Lower lobe of right lung (tissue), 2 donors: ENCODE data around the gene PRAF2. TPM values are rescaled to one million over a fixed set of nuclear protein-coding genes. Genes with fewer than 3 reads are reported as not detected.

Source experiments
- ATAC-seq, 2 donors: fragments of 200-7000 bp; cut with Tn5 transposase; one replicate each; pipeline ENCODE4 v1.9.1; 2020 to 2022; ENCODE audit warnings: mild to moderate bottlenecking in 2 of 2, moderate library complexity in 2 of 2
- DNase-seq: peaks from one replicate; pipeline ENCODE4 v3.0.0-alpha.2; 2020
- H3K27ac ChIP-seq: fragments of 200-600 bp; one replicate; pipeline ENCODE4 v1.8.0; 2022
- H3K27me3 ChIP-seq: fragments of 200-600 bp; one replicate; pipeline ENCODE4 v1.8.0; 2022; ENCODE audit warnings: low read depth
- H3K36me3 ChIP-seq: fragments of 200-600 bp; one replicate; pipeline ENCODE4 v1.8.0; 2022; ENCODE audit warnings: mild to moderate bottlenecking
- H3K4me1 ChIP-seq: fragments of 200-600 bp; one replicate; pipeline ENCODE4 v1.8.0; 2022
- H3K4me3 ChIP-seq: fragments of 200-600 bp; one replicate; pipeline ENCODE4 v1.8.0; 2022; ENCODE audit warnings: mild to moderate bottlenecking
- H3K9me3 ChIP-seq: fragments of 200-600 bp; one replicate; pipeline ENCODE4 v1.8.0; 2022
- CTCF ChIP-seq: fragments of 200-600 bp; IDR thresholded peaks from one replicate; pipeline ENCODE4 v1.8.0; 2022; ENCODE audit warnings: antibody characterized with exemption, mild to moderate bottlenecking
- intact Hi-C: fragments of 100-400 bp; cut with DNase I; formaldehyde crosslinking; loops from one replicate; pipeline ENCODE4 v1.11.0; 2022
- total RNA-seq: library from RNA; stranded (reverse); fragmentation: NEBNext Ultra II Directional; extraction: Animal tissue kit (Norgen Biotek cat#: 25700); gene quantifications from one replicate; pipeline ENCODE4 v1.2.1, GENCODE V29; 2021
- donor health status: DM: no; HTN: yes; CAD: no; lungs with severe emphysema.

The PRAF2 gene
- total RNA-seq, 1 donor from 2014 or later, result 17.4 TPM

GRCh38 chrX:49030283-49030682, 43.5 kb downstream of the PRAF2 start:
- intact Hi-C loops, result no loop called here
- H3K27ac ChIP-seq, result no peak overlapping the region
- H3K4me3 ChIP-seq, result no peak overlapping the region
- peaks cover 50% of the 10 kb centered on the region for H3K36me3 ChIP-seq
- no peaks in the 10 kb centered on the region for H3K27me3 ChIP-seq
- ATAC-seq (peak in 1 of 2 donors; percentile 27), DNase-seq (no peak)
- H3K4me1 ChIP-seq, result no peaks in the 10 kb centered on the region
- no peaks in the 10 kb centered on the region for H3K9me3 ChIP-seq
- no peak for TF ChIP-seq CTCF

GRCh38 chrX:49029876-49030275, 43.9 kb downstream of the PRAF2 start:
- Histone ChIP-seq H3K4me1 (no peaks in the 10 kb centered on the region), H3K4me3 (no peak overlapping the region), H3K27me3 (no peaks in the 10 kb centered on the region), H3K27ac (no peak overlapping the region), H3K9me3 (no peaks in the 10 kb centered on the region), H3K36me3 (peaks cover 50% of the 10 kb centered on the region)
- ATAC-seq, result peak; percentile 24 to 30
- intact Hi-C loops, result no loop called here
- no peak for DNase-seq
- no peak for TF ChIP-seq CTCF

Other genes starting within 250 kb of the PRAF2 start
- gene ERAS, start 247.5 kb downstream of the PRAF2 start, total RNA-seq, result not detected
- 3.0 TPM for gene PCSK1N, start 238.4 kb downstream of the PRAF2 start, total RNA-seq
- 37.7 TPM for gene TIMM17B, start 176.2 kb downstream of the PRAF2 start, total RNA-seq
- 55.0 TPM for gene PQBP1, start 176.1 kb downstream of the PRAF2 start, total RNA-seq
- 21.3 TPM for gene SLC35A2, start 162.4 kb downstream of the PRAF2 start, total RNA-seq
- gene PIM2, start 155.0 kb downstream of the PRAF2 start, total RNA-seq, result 20.6 TPM
- gene OTUD5, start 116.4 kb downstream of the PRAF2 start, total RNA-seq, result 45.8 TPM
- gene KCND1, start 102.2 kb downstream of the PRAF2 start, total RNA-seq, result 1.8 TPM
- gene GRIPAP1, start 71.7 kb downstream of the PRAF2 start, total RNA-seq, result 54.2 TPM
- 51.4 TPM for gene TFE3, start 30.6 kb downstream of the PRAF2 start, total RNA-seq
- gene CCDC120, start 15.0 kb downstream of the PRAF2 start, total RNA-seq, result 9.5 TPM
- gene WDR45, start 5.9 kb upstream of the PRAF2 start, total RNA-seq, result 54.8 TPM
- 19.1 TPM for gene GPKOW, start 49.7 kb upstream of the PRAF2 start, total RNA-seq
- gene MAGIX, start 88.8 kb upstream of the PRAF2 start, total RNA-seq, result 6.7 TPM
- gene PLP2, start 97.9 kb upstream of the PRAF2 start, total RNA-seq, result 91.8 TPM
- gene PRICKLE3, start 112.4 kb upstream of the PRAF2 start, total RNA-seq, result 13.1 TPM
- gene SYP, start 126.2 kb upstream of the PRAF2 start, total RNA-seq, result 4.2 TPM
- 1.4 TPM for gene CACNA1F, start 159.3 kb upstream of the PRAF2 start, total RNA-seq
- gene CCDC22, start 161.5 kb upstream of the PRAF2 start, total RNA-seq, result 19.8 TPM
- gene FOXP3, start 190.7 kb upstream of the PRAF2 start, total RNA-seq, result not detected
- 5.5 TPM for gene PPP1R3F, start 195.8 kb upstream of the PRAF2 start, total RNA-seq
- not detected for gene GAGE10, start 229.6 kb upstream of the PRAF2 start, total RNA-seq
- not detected for gene GAGE12J, start 248.0 kb upstream of the PRAF2 start, total RNA-seq